DND-41 (cell line): Measurements from ENCODE around the gene PDF.

Experiments
- ATAC-seq: fragments of 200-7000 bp; cut with Tn5 transposase; 3 replicates; pipeline ENCODE4 v1.9.1; 2021; ENCODE audit warnings: low read depth; ENCODE audit not compliant: insufficient read depth
- DNase-seq: peaks from one replicate; pipeline ENCODE4 v3.0.0-alpha.2; 2020
- H2AFZ ChIP-seq: 2 replicates; pipeline ENCODE4 v1.6.0; 2012; ENCODE audit warnings: low read depth, low read length
- H3K27ac ChIP-seq: 2 replicates; pipeline ENCODE4 v1.5.1; 2012; ENCODE audit warnings: low read length, inconsistent platforms
- H3K27me3 ChIP-seq: fragments of 200-600 bp; sonication (generic); 2 replicates; pipeline ENCODE4 v1.6.0; 2012; ENCODE audit warnings: low read length, mild to moderate bottlenecking, inconsistent platforms; ENCODE audit not compliant: insufficient read depth, poor library complexity
- H3K36me3 ChIP-seq: 2 replicates; pipeline ENCODE4 v1.5.1; 2012; ENCODE audit warnings: low read length, inconsistent platforms; ENCODE audit not compliant: insufficient read depth
- H3K4me1 ChIP-seq: 2 replicates; pipeline ENCODE4 v1.5.1; 2012; ENCODE audit warnings: mild to moderate bottlenecking, low read length; ENCODE audit not compliant: insufficient read depth
- H3K4me2 ChIP-seq: 2 replicates; pipeline ENCODE4 v1.6.0; 2012; ENCODE audit warnings: mild to moderate bottlenecking, moderate library complexity, low read length, inconsistent platforms; ENCODE audit not compliant: insufficient read depth
- H3K4me3 ChIP-seq, 2 experiments: fragments of 200-600 bp in 1 of 2; shearing (Covaris generic) in 1 of 2; 2 replicates each; pipeline ENCODE4 v1.5.1; 2012 to 2016; ENCODE audit warnings: inconsistent platforms in 2 of 2, low read length in 2 of 2, mild to moderate bottlenecking in 2 of 2, low read depth in 1 of 2, moderate library complexity in 1 of 2
- H3K79me2 ChIP-seq: 2 replicates; pipeline ENCODE4 v1.6.0; 2012; ENCODE audit warnings: low read length, inconsistent platforms; ENCODE audit not compliant: insufficient read depth
- H3K9ac ChIP-seq: 2 replicates; pipeline ENCODE4 v1.6.0; 2012; ENCODE audit warnings: low read depth, mild to moderate bottlenecking, inconsistent platforms, low read length, moderate library complexity
- H3K9me3 ChIP-seq: 2 replicates; pipeline ENCODE4 v1.5.1; 2012; ENCODE audit warnings: low read length, moderate library complexity, mild to moderate bottlenecking, inconsistent platforms; ENCODE audit not compliant: insufficient read depth, severe bottlenecking
- H4K20me1 ChIP-seq: 2 replicates; pipeline ENCODE4 v1.6.0; 2012; ENCODE audit warnings: low read length; ENCODE audit not compliant: insufficient read depth
- CTCF ChIP-seq: IDR thresholded peaks from 2 replicates; pipeline ENCODE4 v1.5.1; 2012; ENCODE audit warnings: borderline replicate concordance, low read length, moderate library complexity, mild to moderate bottlenecking; ENCODE audit not compliant: poor library complexity, severe bottlenecking; ENCODE audit errors: extremely low read depth
- EZH2 ChIP-seq: IDR thresholded peaks from 3 replicates; pipeline ENCODE4 v1.6.1; 2012; ENCODE audit warnings: borderline replicate concordance, low read depth, mild to moderate bottlenecking, moderate library complexity, low read length, inconsistent platforms; ENCODE audit not compliant: severe bottlenecking

PDF gene

GRCh38 chr16:69339289-69340094 lies 9.1 kb upstream of the PDF start, which contains the start of the genes COG8 and NIP7:
TSS of gene COG8 (minus strand) at chr16:69339564. CDS start at chr16:69339552, 12 bp downstream.
TSS of gene NIP7 (plus strand) at chr16:69339772. CDS start at chr16:69339830, 58 bp downstream.
- peak; percentile 94 for ATAC-seq
- Histone ChIP-seq H3K4me3 (peak within 1 kb of the TSS; percentile 76 to 86), H3K36me3 (peaks cover 59% of the 10 kb centered on the region)

GRCh38 chr16:69338557-69339288 lies 8.3 kb upstream of the PDF start:
- Histone ChIP-seq H3K36me3 (peaks cover 61% of the 10 kb centered on the region), H3K27me3 (no peaks in the 10 kb centered on the region), H3K27ac (peak overlapping the region; percentile 85)

More at GRCh38 chr16:69339289-69340094, 9.1 kb upstream of the PDF start, which contains the start of the genes COG8 and NIP7:
- Histone ChIP-seq H3K9ac (peak within 1 kb of the TSS; percentile 86), H4K20me1 (no peaks in the 10 kb centered on the region; the same call in 1 of the 2 replicates), H3K9me3 (no peaks in the 10 kb centered on the region), H3K27me3 (no peaks in the 10 kb centered on the region), H3K4me1 (peaks cover 45% of the 10 kb centered on the region), H2AFZ (peak within 1 kb of the TSS; percentile 86), H3K27ac (peak within 1 kb of the TSS; percentile 85), H3K4me2 (peak within 1 kb of the TSS; percentile 96), H3K79me2 (peaks cover 66% of the 10 kb centered on the region)
- no peak for TF ChIP-seq EZH2
- TF ChIP-seq CTCF: peak; percentile 87
- DNase-seq: peak; percentile 95

GRCh38 chr16:69334696-69335095 lies 4.3 kb upstream of the PDF start:
- Histone ChIP-seq H3K79me2 (peaks cover 53% of the 10 kb centered on the region), H2AFZ (no peak overlapping the region), H3K9me3 (no peaks in the 10 kb centered on the region), H3K36me3 (peaks cover 48% of the 10 kb centered on the region), H4K20me1 (peaks cover 3% of the 10 kb centered on the region), H3K4me1 (peaks cover 33% of the 10 kb centered on the region), H3K27ac (no peak overlapping the region), H3K9ac (no peak overlapping the region), H3K4me2 (no peak overlapping the region), H3K4me3 (no peak overlapping the region), H3K27me3 (no peaks in the 10 kb centered on the region)
- ATAC-seq (no peak), DNase-seq (no peak)
- TF ChIP-seq CTCF (no peak), EZH2 (no peak)

More at GRCh38 chr16:69338557-69339288, 8.3 kb upstream of the PDF start:
- Histone ChIP-seq H3K4me1 (peaks cover 45% of the 10 kb centered on the region), H3K4me3 (peak overlapping the region; percentile 76 to 86), H3K9ac (peak overlapping the region; percentile 86), H3K9me3 (no peaks in the 10 kb centered on the region), H2AFZ (peak overlapping the region; percentile 86), H4K20me1 (no peaks in the 10 kb centered on the region; the same call in 1 of the 2 replicates), H3K79me2 (peaks cover 66% of the 10 kb centered on the region), H3K4me2 (peak overlapping the region; percentile 96)
- TF ChIP-seq CTCF (no peak), EZH2 (no peak)
- ATAC-seq: 0 out of 3 replicates have a peak, but pooled peaks have one; percentile 1
- DNase-seq: peak; percentile 28
